ENCODE results near the gene LRRC28.

DNA sequence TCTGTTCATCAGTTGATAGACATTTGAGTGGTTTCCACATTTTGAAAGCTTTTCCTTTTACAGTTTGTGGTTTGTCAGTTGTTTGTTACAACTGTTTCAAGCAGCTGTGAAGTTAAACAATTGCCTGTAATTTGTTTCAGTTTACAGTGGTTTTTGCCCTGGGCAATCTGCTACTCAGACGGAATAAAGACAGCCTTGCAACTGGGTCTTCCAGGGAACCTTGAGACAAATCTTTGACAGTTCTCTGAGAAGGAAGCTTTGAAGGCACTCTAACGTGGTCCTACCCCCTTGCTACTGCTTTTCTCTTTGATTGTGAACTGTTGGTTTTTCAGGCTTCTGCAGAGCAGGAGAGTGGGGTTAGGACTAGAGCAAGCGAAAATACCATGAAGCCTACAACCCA is 28.0 kb downstream of the LRRC28 start:
- TF ChIP-seq POLR2A (IDR thresholded peaks at IDR 0.05) = no peak
- TF ChIP-seq, protein P1, sequence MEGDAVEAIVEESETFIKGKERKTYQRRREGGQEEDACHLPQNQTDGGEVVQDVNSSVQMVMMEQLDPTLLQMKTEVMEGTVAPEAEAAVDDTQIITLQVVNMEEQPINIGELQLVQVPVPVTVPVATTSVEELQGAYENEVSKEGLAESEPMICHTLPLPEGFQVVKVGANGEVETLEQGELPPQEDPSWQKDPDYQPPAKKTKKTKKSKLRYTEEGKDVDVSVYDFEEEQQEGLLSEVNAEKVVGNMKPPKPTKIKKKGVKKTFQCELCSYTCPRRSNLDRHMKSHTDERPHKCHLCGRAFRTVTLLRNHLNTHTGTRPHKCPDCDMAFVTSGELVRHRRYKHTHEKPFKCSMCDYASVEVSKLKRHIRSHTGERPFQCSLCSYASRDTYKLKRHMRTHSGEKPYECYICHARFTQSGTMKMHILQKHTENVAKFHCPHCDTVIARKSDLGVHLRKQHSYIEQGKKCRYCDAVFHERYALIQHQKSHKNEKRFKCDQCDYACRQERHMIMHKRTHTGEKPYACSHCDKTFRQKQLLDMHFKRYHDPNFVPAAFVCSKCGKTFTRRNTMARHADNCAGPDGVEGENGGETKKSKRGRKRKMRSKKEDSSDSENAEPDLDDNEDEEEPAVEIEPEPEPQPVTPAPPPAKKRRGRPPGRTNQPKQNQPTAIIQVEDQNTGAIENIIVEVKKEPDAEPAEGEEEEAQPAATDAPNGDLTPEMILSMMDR (IDR thresholded peaks at IDR 0.05) = no peak
- no peak for TF ChIP-seq EP300 (IDR thresholded peaks at IDR 0.05)

Measured in ovary (tissue), 3 donors.